ENCODE data around the gene BSND. TPM values are rescaled to one million over a fixed set of nuclear protein-coding genes. Genes with fewer than 3 reads are reported as not detected.
A peak's percentile ranks its signal among the peaks of the same experiment; 100 is the strongest.

Gene BSND
- total and polyA plus RNA-seq, 9 of the 15 experiments (the other 6 are each of a cell fraction or from before 2014, with no cell fraction given) = not detected

DNA sequence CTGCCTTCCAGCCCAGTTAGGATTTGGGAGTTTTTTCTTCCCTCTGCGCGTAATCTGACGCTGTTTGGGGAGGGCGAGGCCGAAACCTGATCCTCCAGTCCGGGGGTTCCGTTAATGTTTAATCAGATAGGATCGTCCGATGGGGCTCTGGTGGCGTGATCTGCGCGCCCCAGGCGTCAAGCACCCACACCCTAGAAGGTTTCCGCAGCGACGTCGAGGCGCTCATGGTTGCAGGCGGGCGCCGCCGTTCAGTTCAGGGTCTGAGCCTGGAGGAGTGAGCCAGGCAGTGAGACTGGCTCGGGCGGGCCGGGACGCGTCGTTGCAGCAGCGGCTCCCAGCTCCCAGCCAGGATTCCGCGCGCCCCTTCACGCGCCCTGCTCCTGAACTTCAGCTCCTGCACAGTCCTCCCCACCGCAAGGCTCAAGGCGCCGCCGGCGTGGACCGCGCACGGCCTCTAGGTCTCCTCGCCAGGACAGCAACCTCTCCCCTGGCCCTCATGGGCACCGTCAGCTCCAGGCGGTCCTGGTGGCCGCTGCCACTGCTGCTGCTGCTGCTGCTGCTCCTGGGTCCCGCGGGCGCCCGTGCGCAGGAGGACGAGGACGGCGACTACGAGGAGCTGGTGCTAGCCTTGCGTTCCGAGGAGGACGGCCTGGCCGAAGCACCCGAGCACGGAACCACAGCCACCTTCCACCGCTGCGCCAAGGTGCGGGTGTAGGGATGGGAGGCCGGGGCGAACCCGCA is 40.8 kb downstream of the BSND start, which contains the start of gene PCSK9 (continued):
- no peak for TF ChIP-seq E2F3 (CRISPR knock-in tag; IDR thresholded peaks at IDR 0.05)
- TF ChIP-seq, protein P1, sequence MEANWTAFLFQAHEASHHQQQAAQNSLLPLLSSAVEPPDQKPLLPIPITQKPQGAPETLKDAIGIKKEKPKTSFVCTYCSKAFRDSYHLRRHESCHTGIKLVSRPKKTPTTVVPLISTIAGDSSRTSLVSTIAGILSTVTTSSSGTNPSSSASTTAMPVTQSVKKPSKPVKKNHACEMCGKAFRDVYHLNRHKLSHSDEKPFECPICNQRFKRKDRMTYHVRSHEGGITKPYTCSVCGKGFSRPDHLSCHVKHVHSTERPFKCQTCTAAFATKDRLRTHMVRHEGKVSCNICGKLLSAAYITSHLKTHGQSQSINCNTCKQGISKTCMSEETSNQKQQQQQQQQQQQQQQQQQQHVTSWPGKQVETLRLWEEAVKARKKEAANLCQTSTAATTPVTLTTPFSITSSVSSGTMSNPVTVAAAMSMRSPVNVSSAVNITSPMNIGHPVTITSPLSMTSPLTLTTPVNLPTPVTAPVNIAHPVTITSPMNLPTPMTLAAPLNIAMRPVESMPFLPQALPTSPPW (CRISPR knock-in tag; IDR thresholded peaks at IDR 0.05) = peak; percentile 37; the same call in 1 of the 2 replicates
- TF ChIP-seq ZNF384 (IDR thresholded peaks at IDR 0.05; ENCODE audit: low read depth, low read length) = peak; percentile 46; the same call in 1 of the 2 replicates
- no peak; the same call in 1 of the 2 replicates for TF ChIP-seq SPI1 (IDR thresholded peaks at IDR 0.05; ENCODE audit: borderline replicate concordance, low read depth, low read length)
- TF ChIP-seq, protein P2, sequence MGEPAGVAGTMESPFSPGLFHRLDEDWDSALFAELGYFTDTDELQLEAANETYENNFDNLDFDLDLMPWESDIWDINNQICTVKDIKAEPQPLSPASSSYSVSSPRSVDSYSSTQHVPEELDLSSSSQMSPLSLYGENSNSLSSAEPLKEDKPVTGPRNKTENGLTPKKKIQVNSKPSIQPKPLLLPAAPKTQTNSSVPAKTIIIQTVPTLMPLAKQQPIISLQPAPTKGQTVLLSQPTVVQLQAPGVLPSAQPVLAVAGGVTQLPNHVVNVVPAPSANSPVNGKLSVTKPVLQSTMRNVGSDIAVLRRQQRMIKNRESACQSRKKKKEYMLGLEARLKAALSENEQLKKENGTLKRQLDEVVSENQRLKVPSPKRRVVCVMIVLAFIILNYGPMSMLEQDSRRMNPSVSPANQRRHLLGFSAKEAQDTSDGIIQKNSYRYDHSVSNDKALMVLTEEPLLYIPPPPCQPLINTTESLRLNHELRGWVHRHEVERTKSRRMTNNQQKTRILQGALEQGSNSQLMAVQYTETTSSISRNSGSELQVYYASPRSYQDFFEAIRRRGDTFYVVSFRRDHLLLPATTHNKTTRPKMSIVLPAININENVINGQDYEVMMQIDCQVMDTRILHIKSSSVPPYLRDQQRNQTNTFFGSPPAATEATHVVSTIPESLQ (CRISPR knock-in tag; IDR thresholded peaks at IDR 0.05) = peak; percentile 93
- TF ChIP-seq STAT5A (IDR thresholded peaks at IDR 0.05; ENCODE audit: borderline replicate concordance, low read length) = no peak
- TF ChIP-seq CAMTA2 (CRISPR knock-in tag; conservative IDR thresholded peaks at IDR 0.05) = no peak
- no peak for TF ChIP-seq ZNF507 (tag; conservative IDR thresholded peaks at IDR 0.05)
- TF ChIP-seq TRIM24 (IDR thresholded peaks at IDR 0.05) = 0 out of 4 replicates have a peak, but pooled peaks of 1 of the 2 experiments have one; percentile 13
- TF ChIP-seq MEF2D (tag; conservative IDR thresholded peaks at IDR 0.05; ENCODE audit: low read depth) = no peak
- TF ChIP-seq, protein P3, sequence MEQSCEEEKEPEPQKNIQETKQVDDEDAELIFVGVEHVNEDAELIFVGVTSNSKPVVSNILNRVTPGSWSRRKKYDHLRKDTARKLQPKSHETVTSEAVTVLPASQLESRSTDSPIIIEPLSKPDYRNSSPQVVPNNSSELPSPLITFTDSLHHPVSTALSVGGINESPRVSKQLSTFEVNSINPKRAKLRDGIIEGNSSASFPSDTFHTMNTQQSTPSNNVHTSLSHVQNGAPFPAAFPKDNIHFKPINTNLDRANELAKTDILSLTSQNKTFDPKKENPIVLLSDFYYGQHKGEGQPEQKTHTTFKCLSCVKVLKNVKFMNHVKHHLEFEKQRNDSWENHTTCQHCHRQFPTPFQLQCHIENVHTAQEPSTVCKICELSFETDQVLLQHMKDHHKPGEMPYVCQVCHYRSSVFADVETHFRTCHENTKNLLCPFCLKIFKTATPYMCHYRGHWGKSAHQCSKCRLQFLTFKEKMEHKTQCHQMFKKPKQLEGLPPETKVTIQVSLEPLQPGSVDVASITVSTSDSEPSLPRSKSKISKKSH (CRISPR knock-in tag; IDR thresholded peaks at IDR 0.05) = no peak
- no peak for TF ChIP-seq CBX8 (IDR thresholded peaks at IDR 0.05; ENCODE audit: borderline replicate concordance, extremely low read depth, low read depth, low read length, poor library complexity, severe bottlenecking)
- TF ChIP-seq POLR3G (IDR thresholded peaks at IDR 0.05; ENCODE audit: extremely low read depth, insufficient read length, insufficient replicate concordance) = no peak
- TF ChIP-seq HNRNPL (IDR thresholded peaks at IDR 0.05; ENCODE audit: low read depth, low read length) = 0 out of 2 replicates have a peak, but pooled peaks have one; percentile 58
- TF ChIP-seq CHD2 (IDR thresholded peaks at IDR 0.05; ENCODE audit: low read depth, low read length) = no peak
- no peak for TF ChIP-seq GTF2A2 (tag; IDR thresholded peaks at IDR 0.05)
- TF ChIP-seq SREBF1 (IDR thresholded peaks at IDR 0.05; ENCODE audit: borderline replicate concordance, low read depth, low read length) = peak; percentile 96
- TF ChIP-seq ZSCAN32 (CRISPR knock-in tag; IDR thresholded peaks at IDR 0.05) = no peak
- TF ChIP-seq, protein P4, sequence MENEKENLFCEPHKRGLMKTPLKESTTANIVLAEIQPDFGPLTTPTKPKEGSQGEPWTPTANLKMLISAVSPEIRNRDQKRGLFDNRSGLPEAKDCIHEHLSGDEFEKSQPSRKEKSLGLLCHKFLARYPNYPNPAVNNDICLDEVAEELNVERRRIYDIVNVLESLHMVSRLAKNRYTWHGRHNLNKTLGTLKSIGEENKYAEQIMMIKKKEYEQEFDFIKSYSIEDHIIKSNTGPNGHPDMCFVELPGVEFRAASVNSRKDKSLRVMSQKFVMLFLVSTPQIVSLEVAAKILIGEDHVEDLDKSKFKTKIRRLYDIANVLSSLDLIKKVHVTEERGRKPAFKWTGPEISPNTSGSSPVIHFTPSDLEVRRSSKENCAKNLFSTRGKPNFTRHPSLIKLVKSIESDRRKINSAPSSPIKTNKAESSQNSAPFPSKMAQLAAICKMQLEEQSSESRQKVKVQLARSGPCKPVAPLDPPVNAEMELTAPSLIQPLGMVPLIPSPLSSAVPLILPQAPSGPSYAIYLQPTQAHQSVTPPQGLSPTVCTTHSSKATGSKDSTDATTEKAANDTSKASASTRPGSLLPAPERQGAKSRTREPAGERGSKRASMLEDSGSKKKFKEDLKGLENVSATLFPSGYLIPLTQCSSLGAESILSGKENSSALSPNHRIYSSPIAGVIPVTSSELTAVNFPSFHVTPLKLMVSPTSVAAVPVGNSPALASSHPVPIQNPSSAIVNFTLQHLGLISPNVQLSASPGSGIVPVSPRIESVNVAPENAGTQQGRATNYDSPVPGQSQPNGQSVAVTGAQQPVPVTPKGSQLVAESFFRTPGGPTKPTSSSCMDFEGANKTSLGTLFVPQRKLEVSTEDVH (IDR thresholded peaks at IDR 0.05; ENCODE audit: low read depth, partially characterized antibody) = no peak
- TF ChIP-seq ESRRB (CRISPR knock-in tag; IDR thresholded peaks at IDR 0.05; ENCODE audit: borderline replicate concordance) = no peak
- peak; percentile 43 for TF ChIP-seq ARID1B (IDR thresholded peaks at IDR 0.05)
